HCT116 (cell line): ENCODE results near the gene ARHGEF25. TPM values are rescaled to one million over a fixed set of nuclear protein-coding genes. Genes with fewer than 3 reads are reported as not detected.

Experiments
- ATAC-seq: fragments of 200-7000 bp; cut with Tn5 transposase; 2 replicates; pipeline ENCODE4 v1.9.1; 2020; ENCODE audit warnings: mild to moderate bottlenecking, moderate library complexity
- BruUV-seq: library from RNA; stranded (reverse); fragments of 400-500 nt; replicated peaks from 2 replicates; lab custom pipeline; 2021; lab: Mats Ljungman, UMichigan
- CTCF ChIA-PET: fragments of 300-600 bp; sonication (Branson Sonifier 250); formaldehyde crosslinking; loops from one replicate; lab custom pipeline; 2021; ENCODE audit warnings: antibody characterized with exemption; lab: Charles Lee
- POLR2A ChIA-PET: fragments of 300-600, 350-600 bp; sonication (Branson Sonifier 250); formaldehyde crosslinking; loops from one replicate; lab custom pipeline; 2021; ENCODE audit warnings: antibody characterized with exemption; lab: Charles Lee
- RAD21 ChIA-PET, 2 experiments: fragments of 300-600 bp; sonication (Branson Sonifier 250); formaldehyde crosslinking; loops; one replicate each; lab custom pipeline; 2023; ENCODE audit warnings: low total read pairs in 2 of 2; ENCODE audit not compliant: uncharacterized antibody in 2 of 2, unreplicated experiment in 2 of 2, low non-redundant PET in 1 of 2; lab: Charles Lee
- DNase-seq: peaks from one replicate; pipeline ENCODE4 v3.0.0-alpha.2; 2010; ENCODE audit warnings: low read depth, low spot score
- H2AFZ ChIP-seq: fragments of 200-600 bp; shearing (Covaris generic), sonication (generic); 2 replicates; pipeline ENCODE4 v1.6.1; 2017; ENCODE audit warnings: low read depth, mixed run types, mixed read lengths, antibody characterized with exemption, low read length; ENCODE audit not compliant: poor library complexity, severe bottlenecking
- H3K27ac ChIP-seq: 2 replicates; pipeline ENCODE4 v1.5.1; 2012; ENCODE audit warnings: low read depth, low read length
- H3K27me3 ChIP-seq: fragments of 200-600 bp; sonication (generic); 2 replicates; pipeline ENCODE4 v1.6.1; 2016; ENCODE audit warnings: mixed run types, low read length, mixed read lengths; ENCODE audit not compliant: insufficient read depth
- H3K36me3 ChIP-seq, 2 experiments: fragments of 200-500 bp in 1 of 2; fragments of 200-600 bp in 1 of 2; sonication (Bioruptor generic) in 1 of 2; sonication (generic) in 1 of 2; 2 replicates each; pipeline versions ENCODE4 v1.5.1 to v1.6.1; 2014 to 2016; ENCODE audit warnings: low read length in 2 of 2, inconsistent platforms in 1 of 2, mixed read lengths in 1 of 2, mixed run types in 1 of 2; ENCODE audit not compliant: insufficient read depth in 2 of 2, control insufficient read depth in 1 of 2
- H3K4me1 ChIP-seq, 2 experiments: fragments of 200-600 bp in 1 of 2; sonication (generic) in 1 of 2; 2 replicates each; pipeline versions ENCODE4 v1.5.1 to v1.6.1; 2012 to 2017; ENCODE audit warnings: low read length in 2 of 2, inconsistent platforms in 1 of 2, mild to moderate bottlenecking in 1 of 2, mixed read lengths in 1 of 2, mixed run types in 1 of 2, moderate library complexity in 1 of 2; ENCODE audit not compliant: insufficient read depth in 2 of 2, control insufficient read depth in 1 of 2
- H3K4me2 ChIP-seq: fragments of 200-600 bp; sonication (generic); 2 replicates; pipeline ENCODE4 v1.6.1; 2017; ENCODE audit warnings: mixed run types, low read length, mixed read lengths
- H3K4me3 ChIP-seq, 2 experiments: fragments of 200-600 bp in 1 of 2; sonication (generic) in 1 of 2; replicated peaks in 1 of 2; 2 replicates each; pipeline ENCODE4 v1.5.1; 2011 to 2016; ENCODE audit warnings: low read length in 2 of 2, control low read depth in 1 of 2, low read depth in 1 of 2, mild to moderate bottlenecking in 1 of 2, mixed read lengths in 1 of 2, mixed run types in 1 of 2
- H3K79me2 ChIP-seq: fragments of 200-600 bp; sonication (generic); 2 replicates; pipeline ENCODE4 v1.6.1; 2017; ENCODE audit warnings: mild to moderate bottlenecking, mixed run types, low read length, moderate library complexity, mixed read lengths; ENCODE audit not compliant: insufficient read depth
- H3K9ac ChIP-seq: fragments of 200-600 bp; sonication (generic); 2 replicates; pipeline ENCODE4 v1.6.1; 2016; ENCODE audit warnings: low read length, mixed read lengths
- H3K9me2 ChIP-seq: fragments of 200-600 bp; sonication (generic), shearing (Covaris generic); 2 replicates; pipeline ENCODE4 v1.6.1; 2017; ENCODE audit warnings: mixed run types, mild to moderate bottlenecking, moderate library complexity; ENCODE audit not compliant: insufficient read depth
- H3K9me3 ChIP-seq, 2 experiments: fragments of 200-500 bp in 1 of 2; fragments of 200-600 bp in 1 of 2; sonication (Bioruptor generic) in 1 of 2; sonication (generic) in 1 of 2; 2 replicates each; pipeline ENCODE4 v1.6.1; 2014 to 2017; ENCODE audit warnings: low read length in 2 of 2, mixed read lengths in 2 of 2, inconsistent platforms in 1 of 2, low read depth in 1 of 2, mild to moderate bottlenecking in 1 of 2, mixed run types in 1 of 2, moderate library complexity in 1 of 2; ENCODE audit not compliant: control insufficient read depth in 1 of 2, insufficient read depth in 1 of 2
- H4K20me1 ChIP-seq: fragments of 200-600 bp; sonication (generic), shearing (Covaris generic); 2 replicates; pipeline ENCODE4 v1.6.1; 2017; ENCODE audit warnings: mixed run types, mild to moderate bottlenecking, moderate library complexity; ENCODE audit not compliant: insufficient read depth
- CBX3 ChIP-seq: IDR thresholded peaks from 2 replicates; pipeline ENCODE4 v1.6.1; 2012; ENCODE audit warnings: low read depth
- CEBPB ChIP-seq: IDR thresholded peaks from 2 replicates; pipeline ENCODE4 v1.6.1; 2012; ENCODE audit warnings: low read depth
- EGR1 ChIP-seq: IDR thresholded peaks from 2 replicates; pipeline ENCODE4 v1.6.1; 2012; ENCODE audit warnings: low read depth
- ELF1 ChIP-seq: IDR thresholded peaks from 2 replicates; pipeline ENCODE4 v1.6.1; 2012; ENCODE audit warnings: low read depth, borderline replicate concordance
- EZH2 ChIP-seq: fragments of 200-600 bp; sonication (generic); IDR thresholded peaks from 2 replicates; pipeline ENCODE4 v1.6.1; 2017; ENCODE audit warnings: antibody characterized with exemption, mixed run types
- EZH2phosphoT487 ChIP-seq: fragments of 200-600 bp; IDR thresholded peaks from 2 replicates; pipeline ENCODE4 v1.6.1; 2018; ENCODE audit warnings: antibody characterized with exemption, borderline replicate concordance
- POLR2A ChIP-seq: IDR thresholded peaks from 2 replicates; pipeline ENCODE4 v1.7.0; 2011; ENCODE audit warnings: borderline replicate concordance; ENCODE audit not compliant: insufficient read depth, insufficient read length; ENCODE audit errors: extremely low read depth
- RAD21 ChIP-seq: IDR thresholded peaks from 2 replicates; pipeline ENCODE4 v1.6.1; 2012; ENCODE audit warnings: low read depth, mild to moderate bottlenecking
- SIN3A ChIP-seq: IDR thresholded peaks from 2 replicates; pipeline ENCODE4 v1.6.1; 2012; ENCODE audit warnings: low read depth
- SRF ChIP-seq: IDR thresholded peaks from 2 replicates; pipeline ENCODE4 v1.6.1; 2012; ENCODE audit warnings: low read depth
- YY1 ChIP-seq: IDR thresholded peaks from 2 replicates; pipeline ENCODE4 v1.6.1; 2011; ENCODE audit warnings: low read length, low read depth, moderate library complexity, mild to moderate bottlenecking; ENCODE audit not compliant: insufficient replicate concordance; ENCODE audit errors: extremely low read depth
- ZFX ChIP-seq: fragments of 450-650 bp; IDR thresholded peaks from 2 replicates; pipeline ENCODE4 v1.6.1; 2017
- intact Hi-C: fragments of 100-400 bp; cut with micrococcal nuclease; formaldehyde crosslinking; loops from 2 replicates; pipeline ENCODE4 v1.10.0; 2022
- total RNA-seq: library from RNA; stranded (reverse); gene quantifications from one replicate; pipeline ENCODE4 v1.2.1, GENCODE V29; 2021; ENCODE audit not compliant: unreplicated experiment
- TF ChIP-seq, protein P1 (sequence below): IDR thresholded peaks from 2 replicates; pipeline ENCODE4 v1.6.1; 2012; ENCODE audit warnings: low read depth
- TF ChIP-seq, protein P2 (sequence below): IDR thresholded peaks from 2 replicates; pipeline ENCODE4 v1.6.1; 2012

ARHGEF25 gene
- total RNA-seq, 1 experiment from 2014 or later: 3.6 TPM

DNA sequence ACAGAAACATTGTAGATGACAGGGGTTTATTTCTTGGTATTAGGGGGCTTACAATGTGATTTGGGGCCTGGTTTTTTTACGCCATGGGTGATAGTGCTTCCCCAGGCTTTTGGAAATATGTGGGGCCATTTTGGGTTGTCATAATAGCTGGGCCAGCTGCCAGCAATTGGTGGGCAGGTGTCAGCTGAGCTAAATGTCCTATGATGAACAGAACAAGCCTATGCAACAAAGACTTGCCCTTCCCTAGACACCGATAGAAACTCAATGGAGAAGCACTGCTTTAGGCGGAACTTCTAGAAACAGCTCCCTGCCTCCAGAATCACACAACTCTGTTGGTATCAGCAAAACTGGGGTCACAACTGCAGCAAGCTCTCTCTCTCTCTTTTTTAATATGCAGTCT, 26.9 kb downstream of the ARHGEF25 start (continued):
- TF ChIP-seq EGR1: no peak
- no peak for TF ChIP-seq POLR2A
- TF ChIP-seq EZH2: no peak
- no peak for TF ChIP-seq SIN3A
- no peak for TF ChIP-seq SRF
- TF ChIP-seq RAD21: no peak
- TF ChIP-seq ZFX: no peak
- no peak for TF ChIP-seq YY1
- TF ChIP-seq, protein P1, sequence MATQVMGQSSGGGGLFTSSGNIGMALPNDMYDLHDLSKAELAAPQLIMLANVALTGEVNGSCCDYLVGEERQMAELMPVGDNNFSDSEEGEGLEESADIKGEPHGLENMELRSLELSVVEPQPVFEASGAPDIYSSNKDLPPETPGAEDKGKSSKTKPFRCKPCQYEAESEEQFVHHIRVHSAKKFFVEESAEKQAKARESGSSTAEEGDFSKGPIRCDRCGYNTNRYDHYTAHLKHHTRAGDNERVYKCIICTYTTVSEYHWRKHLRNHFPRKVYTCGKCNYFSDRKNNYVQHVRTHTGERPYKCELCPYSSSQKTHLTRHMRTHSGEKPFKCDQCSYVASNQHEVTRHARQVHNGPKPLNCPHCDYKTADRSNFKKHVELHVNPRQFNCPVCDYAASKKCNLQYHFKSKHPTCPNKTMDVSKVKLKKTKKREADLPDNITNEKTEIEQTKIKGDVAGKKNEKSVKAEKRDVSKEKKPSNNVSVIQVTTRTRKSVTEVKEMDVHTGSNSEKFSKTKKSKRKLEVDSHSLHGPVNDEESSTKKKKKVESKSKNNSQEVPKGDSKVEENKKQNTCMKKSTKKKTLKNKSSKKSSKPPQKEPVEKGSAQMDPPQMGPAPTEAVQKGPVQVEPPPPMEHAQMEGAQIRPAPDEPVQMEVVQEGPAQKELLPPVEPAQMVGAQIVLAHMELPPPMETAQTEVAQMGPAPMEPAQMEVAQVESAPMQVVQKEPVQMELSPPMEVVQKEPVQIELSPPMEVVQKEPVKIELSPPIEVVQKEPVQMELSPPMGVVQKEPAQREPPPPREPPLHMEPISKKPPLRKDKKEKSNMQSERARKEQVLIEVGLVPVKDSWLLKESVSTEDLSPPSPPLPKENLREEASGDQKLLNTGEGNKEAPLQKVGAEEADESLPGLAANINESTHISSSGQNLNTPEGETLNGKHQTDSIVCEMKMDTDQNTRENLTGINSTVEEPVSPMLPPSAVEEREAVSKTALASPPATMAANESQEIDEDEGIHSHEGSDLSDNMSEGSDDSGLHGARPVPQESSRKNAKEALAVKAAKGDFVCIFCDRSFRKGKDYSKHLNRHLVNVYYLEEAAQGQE: no peak

DNA sequence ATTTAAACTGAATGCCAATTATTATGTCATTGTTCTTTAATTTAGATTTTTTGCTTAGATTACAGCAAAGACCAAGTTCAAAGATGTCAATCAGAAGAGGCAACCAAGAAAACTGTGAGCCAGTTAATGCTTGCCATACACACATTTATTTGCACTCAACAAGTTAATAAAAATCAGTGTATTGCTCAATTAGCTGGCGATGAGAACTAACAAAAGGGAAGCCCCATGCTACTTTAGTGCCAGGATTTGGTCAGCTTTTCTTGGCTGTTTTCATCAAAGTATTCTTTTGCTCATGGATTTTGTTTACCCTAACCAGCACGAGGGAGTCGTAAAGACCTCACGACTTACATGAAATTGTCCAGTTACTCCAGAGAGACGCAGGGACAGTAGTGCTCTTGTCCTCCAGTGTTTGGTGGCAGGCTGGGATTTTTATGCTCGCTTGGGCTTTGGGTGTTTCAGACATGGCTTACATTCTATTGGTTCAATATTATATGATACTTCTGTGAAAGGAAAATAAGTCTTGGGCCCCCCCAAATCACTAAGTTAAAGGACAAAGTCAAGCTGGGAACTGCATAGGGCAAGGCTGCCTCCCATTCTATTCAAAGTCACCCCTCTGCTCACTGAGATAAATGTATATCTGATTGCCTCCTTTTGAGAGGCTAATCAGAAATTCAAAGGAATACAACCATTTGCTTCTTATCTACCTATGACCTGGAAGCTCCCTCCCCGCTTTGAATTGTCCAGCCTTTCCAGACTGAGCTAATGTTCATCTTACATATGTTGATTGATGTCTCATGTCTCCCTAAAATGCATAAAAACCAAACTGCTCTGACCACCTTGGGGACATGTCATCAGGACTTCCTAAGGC, 29.2 kb downstream of the ARHGEF25 start:
- ATAC-seq (no peak), DNase-seq (no peak)
- ChIA-PET POLR2A (no interaction called here), CTCF (no interaction called here), RAD21 (no interaction called here)
- H3K9me2 ChIP-seq: no peaks in the 10 kb centered on the region
- no peak overlapping the region for H3K4me3 ChIP-seq
- H3K4me1 ChIP-seq: no peaks in the 10 kb centered on the region; a peak in 1 of 4 replicates
- no peak overlapping the region for H3K9ac ChIP-seq
- no peaks in the 10 kb centered on the region for H3K36me3 ChIP-seq
- no peaks in the 10 kb centered on the region for H3K79me2 ChIP-seq
- no peak overlapping the region for H3K4me2 ChIP-seq
- H2AFZ ChIP-seq: no peak overlapping the region
- H3K9me3 ChIP-seq: no peaks in the 10 kb centered on the region
- H4K20me1 ChIP-seq: no peaks in the 10 kb centered on the region
- no TSS peak for BruUV-seq
- TF ChIP-seq EZH2phosphoT487 (no peak), POLR2A (no peak), CEBPB (no peak), ZFX (no peak), CBX3 (no peak), SIN3A (no peak), YY1 (no peak), ELF1 (no peak), SRF (no peak)
- TF ChIP-seq, protein P2, sequence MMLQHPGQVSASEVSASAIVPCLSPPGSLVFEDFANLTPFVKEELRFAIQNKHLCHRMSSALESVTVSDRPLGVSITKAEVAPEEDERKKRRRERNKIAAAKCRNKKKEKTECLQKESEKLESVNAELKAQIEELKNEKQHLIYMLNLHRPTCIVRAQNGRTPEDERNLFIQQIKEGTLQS: no peak
- TF ChIP-seq, protein P1: no peak
- intact Hi-C loops: no loop called here
- no peaks in the 10 kb centered on the region; the same call in 1 of the 2 replicates for H3K27me3 ChIP-seq
- no peak overlapping the region for H3K27ac ChIP-seq
